ENCODE measurements around the gene ABLIM1. TPM values are rescaled to one million over a fixed set of nuclear protein-coding genes. Genes with fewer than 3 reads are reported as not detected.

The ABLIM1 gene
- total and polyA plus RNA-seq, 2 of the 4 experiments (the other 2 are of a cell fraction) = 7.7 to 9.9 TPM

- H2BK5ac ChIP-seq (ENCODE audit: low read depth, low read length, poor library complexity, severe bottlenecking) = no peak overlapping the region
- no peak overlapping the region for H3K27ac ChIP-seq (ENCODE audit: insufficient read depth, low read length)
- no TSS peak for BruUV-seq (replicated peaks)
- no peak overlapping the region for H4K91ac ChIP-seq (ENCODE audit: insufficient read depth, low read depth, low read length)
- TF ChIP-seq MAZ (IDR thresholded peaks at IDR 0.05; ENCODE audit: borderline replicate concordance, low read depth, low read length) (no peak), USF2 (IDR thresholded peaks at IDR 0.05; ENCODE audit: low read depth, low read length) (no peak), CTCF (conservative IDR thresholded peaks at IDR 0.05; ENCODE audit: low read depth, low read length) (no peak), RCOR1 (IDR thresholded peaks at IDR 0.05; ENCODE audit: insufficient replicate concordance, low read length) (no peak), ELK1 (IDR thresholded peaks at IDR 0.05; ENCODE audit: borderline replicate concordance, low read depth, low read length) (no peak), RFX5 (IDR thresholded peaks at IDR 0.05; ENCODE audit: low read depth, low read length) (no peak), MAFK (IDR thresholded peaks at IDR 0.05; ENCODE audit: low read depth, low read length) (no peak), RAD21 (IDR thresholded peaks at IDR 0.05; ENCODE audit: low read length) (no peak), NFE2L2 (IDR thresholded peaks at IDR 0.05; ENCODE audit: low read depth, low read length) (no peak), BHLHE40 (IDR thresholded peaks at IDR 0.05; ENCODE audit: low read depth, low read length) (no peak), CHD1 (IDR thresholded peaks at IDR 0.05; ENCODE audit: low read depth, low read length) (no peak), CEBPB (IDR thresholded peaks at IDR 0.05; ENCODE audit: low read depth, low read length) (no peak), MXI1 (IDR thresholded peaks at IDR 0.05; ENCODE audit: borderline replicate concordance, low read depth, low read length) (no peak), FOS (IDR thresholded peaks at IDR 0.05; ENCODE audit: low read depth, low read length) (no peak), POLR2A (IDR thresholded peaks at IDR 0.05; ENCODE audit: low read depth, low read length) (no peak), SMC3 (IDR thresholded peaks at IDR 0.05; ENCODE audit: low read depth, low read length) (no peak)
- H4K20me1 ChIP-seq (ENCODE audit: insufficient read depth, low read length) = peaks cover 12% of the 10 kb centered on the region; the same call in 1 of the 2 replicates
- no peaks in the 10 kb centered on the region for H3K36me3 ChIP-seq (ENCODE audit: control insufficient read depth, insufficient read depth, low read length)
- DNase-seq = no peak
- no peak overlapping the region for H3K9ac ChIP-seq (ENCODE audit: low read depth, low read length)
- no peaks in the 10 kb centered on the region for H3K79me1 ChIP-seq (ENCODE audit: low read depth in 1 of 2, low read length in 2 of 2)
- H3K9me1 ChIP-seq (ENCODE audit: insufficient read depth, low read length) = no peaks in the 10 kb centered on the region
- no peak overlapping the region for H3K23ac ChIP-seq (ENCODE audit: low read depth, low read length)
- H2BK20ac ChIP-seq (ENCODE audit: low read depth, low read length) = no peak overlapping the region
- ATAC-seq (ENCODE audit: low read depth) = no peak
- H4K8ac ChIP-seq (ENCODE audit: low read depth in 2 of 2, low read length in 2 of 2) = no peak overlapping the region
- intact Hi-C loops (cut with micrococcal nuclease) = no loop called here
- H3K9me3 ChIP-seq (ENCODE audit: control insufficient read depth, insufficient read depth, low read length) = no peaks in the 10 kb centered on the region
- no peak overlapping the region for H2BK15ac ChIP-seq (ENCODE audit: low read depth, low read length)
- H2BK120ac ChIP-seq (ENCODE audit: low read depth, low read length) = no peak overlapping the region
- no peak overlapping the region for H3K18ac ChIP-seq (ENCODE audit: low read depth, low read length)
- in situ Hi-C loops (cut with MboI; ENCODE audit: low sequenced_read_pairs) = no loop called here
- no peak overlapping the region for H3K56ac ChIP-seq (ENCODE audit: extremely low read depth, insufficient read depth, low read length)
- no peak overlapping the region for H2AK9ac ChIP-seq (replicated peaks; ENCODE audit: low read depth, low read length, poor library complexity)
- peaks cover 28% of the 10 kb centered on the region for H3K27me3 ChIP-seq (ENCODE audit: control insufficient read depth, insufficient read depth, low read length)
- ChIA-PET POLR2A (ENCODE audit: unreplicated experiment) (no interaction called here), CTCF (interaction anchor here (0.6 kb wide), 1 partner anchor 151 kb away, joined by 3 read pairs; no protein-coding TSS in a partner anchor)
- no peak overlapping the region for H2AK5ac ChIP-seq (ENCODE audit: low read depth, low read length)
- no peak overlapping the region for H3K4me2 ChIP-seq (ENCODE audit: low read depth, low read length)
- peaks cover 6% of the 10 kb centered on the region for H3K4me1 ChIP-seq (ENCODE audit: control insufficient read depth, insufficient read depth, low read length)
- H4K5ac ChIP-seq (ENCODE audit: low read depth, low read length) = no peak overlapping the region
- WGBS, 2 experiments (ENCODE audit: extremely low coverage in 2 of 2, insufficient read length in 1 of 2) = 94% methylated on average over 3 of the region's 9 CpGs; no CpG with 5 or more reads in 1 of the 2 experiments
- H3K4me3 ChIP-seq (ENCODE audit: insufficient read depth, low read depth, low read length) = no peak overlapping the region
- no peak overlapping the region for H2AFZ ChIP-seq (replicated peaks; ENCODE audit: low read length, poor library complexity)
- dilution Hi-C loops (cut with HindIII; ENCODE audit: low sequenced_read_pairs, unreplicated experiment) = no loop called here
- H3K14ac ChIP-seq (replicated peaks; ENCODE audit: low read depth, low read length) = no peak overlapping the region
- H3K4ac ChIP-seq (ENCODE audit: low read depth, low read length) = no peak overlapping the region
Observed at GRCh38 chr10:114544045-114544659, 113.9 kb downstream of the ABLIM1 start.

Measured in IMR-90 (cell line).